HG03469 (cell line): ENCODE data around the gene FRS3.

Source experiments
- ATAC-seq: cut with Tn5 transposase; IDR thresholded peaks from one replicate; pipeline ENCODE4 v1.9.1; 2021; ENCODE audit warnings: mild to moderate bottlenecking, moderate library complexity, moderate number of reproducible peaks; ENCODE audit not compliant: unreplicated experiment

FRS3 gene

GRCh38 chr6:41791305-41791704 lies 11.6 kb upstream of the FRS3 start:
- no peak for ATAC-seq

DNA sequence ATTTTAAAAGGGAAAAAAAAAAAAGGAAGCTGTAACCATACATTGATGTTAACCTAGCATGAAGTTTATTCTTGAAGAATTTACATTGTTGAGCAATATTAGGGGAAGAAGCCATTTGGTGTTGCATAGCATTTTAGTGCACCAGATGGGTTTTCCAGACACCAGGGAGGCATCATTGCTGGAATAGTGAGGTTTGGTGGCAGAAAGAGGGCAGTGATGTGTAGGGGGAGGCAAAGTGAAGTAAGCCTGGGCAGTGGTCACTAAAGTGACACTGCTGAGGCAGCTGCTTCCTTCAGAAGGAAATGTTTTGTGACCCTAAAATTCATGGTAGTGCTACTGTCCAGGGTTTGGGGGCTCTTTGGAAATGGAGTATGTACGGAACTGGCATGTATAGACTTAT lies 10.3 kb upstream of the FRS3 start:
- no peak for ATAC-seq

DNA sequence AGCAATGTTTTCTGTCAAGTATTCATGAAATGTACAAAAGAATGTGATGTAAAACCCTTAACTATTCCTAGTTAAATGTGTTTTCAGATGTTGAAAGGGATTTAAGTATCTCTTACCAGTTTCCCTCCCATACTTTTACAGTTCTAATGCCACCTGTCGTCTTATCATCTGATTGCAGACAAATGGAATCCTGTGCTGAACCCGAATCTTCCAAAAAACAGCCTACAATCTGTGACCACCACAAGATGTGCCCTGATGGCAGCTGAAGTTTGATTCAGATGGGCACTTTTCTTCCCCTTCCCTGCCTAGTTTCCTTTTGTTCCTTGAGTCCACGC lies 9.7 kb upstream of the FRS3 start:
- ATAC-seq, result no peak

GRCh38 chr6:41787219-41787917 lies 7.7 kb upstream of the FRS3 start, which contains the start of gene TOMM6:
TSS of gene TOMM6 (plus strand) at chr6:41787694. CDS start at chr6:41787698, 4 bp downstream.
- ATAC-seq, result peak; percentile 66

GRCh38 chr6:41786451-41787218 lies 6.9 kb upstream of the FRS3 start:
- no peak for ATAC-seq

DNA sequence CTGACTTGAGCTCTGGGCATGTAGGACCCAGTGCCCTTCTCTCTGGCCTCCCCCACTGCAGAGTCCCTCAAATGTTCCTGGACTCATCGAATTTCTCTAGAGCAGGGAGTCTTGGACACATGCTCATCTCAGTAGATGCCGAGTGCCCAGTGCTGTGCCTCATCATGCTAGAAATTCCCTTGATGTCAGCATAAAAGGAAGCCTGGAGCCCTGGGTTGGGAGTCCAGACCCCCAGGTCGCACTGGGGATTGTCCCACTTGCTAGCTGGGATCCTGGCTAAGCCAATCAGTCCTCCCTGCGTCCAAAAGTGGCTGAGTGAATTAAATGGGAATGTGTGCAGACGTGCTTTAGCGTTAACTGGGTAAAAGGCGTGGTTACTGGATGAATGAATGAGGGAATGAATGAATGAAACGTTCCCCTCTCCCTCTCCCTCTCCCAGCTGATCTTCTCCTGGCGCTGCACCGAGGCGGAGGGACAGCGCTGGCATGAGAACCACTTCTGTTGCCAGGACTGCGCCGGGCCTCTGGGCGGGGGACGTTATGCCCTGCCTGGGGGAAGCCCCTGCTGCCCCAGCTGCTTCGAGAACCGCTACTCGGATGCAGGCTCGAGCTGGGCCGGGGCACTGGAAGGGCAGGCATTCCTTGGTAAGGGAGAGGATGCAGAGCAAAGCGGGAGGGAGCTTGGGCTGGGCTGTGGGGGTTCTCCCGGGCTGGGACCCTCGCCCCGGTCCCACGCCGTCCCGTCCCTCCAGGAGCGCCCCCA lies 6.2 kb upstream of the FRS3 start:
- ATAC-seq, result no peak

DNA sequence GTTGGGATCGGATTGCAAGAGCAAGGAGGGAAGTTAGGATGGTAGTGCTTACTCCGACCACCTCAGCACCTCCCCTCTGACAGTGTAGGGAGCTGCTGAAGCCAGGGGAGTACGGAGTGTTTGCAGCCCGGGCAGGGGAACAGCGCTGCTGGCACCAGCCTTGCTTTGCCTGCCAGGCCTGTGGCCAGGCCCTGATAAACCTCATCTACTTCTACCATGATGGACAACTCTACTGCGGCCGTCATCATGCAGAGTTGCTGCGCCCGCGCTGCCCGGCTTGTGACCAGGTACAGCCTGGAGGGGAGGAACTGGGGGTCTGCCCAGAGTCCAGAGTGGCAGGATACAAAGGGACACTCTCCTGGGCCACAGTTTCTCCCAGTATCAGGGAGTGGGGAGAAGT lies 5.6 kb upstream of the FRS3 start:
- ATAC-seq, result no peak

- no peak for ATAC-seq
These were observed 5.0 kb upstream of the FRS3 start for GRCh38 chr6:41784581-41785171.

GRCh38 chr6:41783106-41783780 lies 3.5 kb upstream of the FRS3 start:
- no peak for ATAC-seq

DNA sequence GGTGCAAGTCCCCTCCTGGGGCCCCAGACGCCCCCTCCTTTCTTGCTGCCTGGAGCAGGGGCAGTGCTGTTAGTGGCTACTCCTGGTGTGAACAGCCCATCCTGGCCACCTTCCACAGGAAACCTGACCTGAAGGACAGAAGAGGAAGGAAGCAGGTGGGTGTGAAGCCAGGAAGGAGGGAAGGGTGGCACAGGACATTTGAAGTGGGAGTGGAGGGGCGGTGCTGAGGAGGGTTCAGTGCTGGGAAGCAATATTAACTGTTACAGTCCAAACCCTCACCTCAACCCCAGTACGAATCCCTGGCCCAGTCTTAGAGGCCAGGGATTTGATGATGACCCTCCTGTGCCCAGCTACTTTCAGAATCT lies 1.6 kb upstream of the FRS3 start:
- ATAC-seq, result no peak

DNA sequence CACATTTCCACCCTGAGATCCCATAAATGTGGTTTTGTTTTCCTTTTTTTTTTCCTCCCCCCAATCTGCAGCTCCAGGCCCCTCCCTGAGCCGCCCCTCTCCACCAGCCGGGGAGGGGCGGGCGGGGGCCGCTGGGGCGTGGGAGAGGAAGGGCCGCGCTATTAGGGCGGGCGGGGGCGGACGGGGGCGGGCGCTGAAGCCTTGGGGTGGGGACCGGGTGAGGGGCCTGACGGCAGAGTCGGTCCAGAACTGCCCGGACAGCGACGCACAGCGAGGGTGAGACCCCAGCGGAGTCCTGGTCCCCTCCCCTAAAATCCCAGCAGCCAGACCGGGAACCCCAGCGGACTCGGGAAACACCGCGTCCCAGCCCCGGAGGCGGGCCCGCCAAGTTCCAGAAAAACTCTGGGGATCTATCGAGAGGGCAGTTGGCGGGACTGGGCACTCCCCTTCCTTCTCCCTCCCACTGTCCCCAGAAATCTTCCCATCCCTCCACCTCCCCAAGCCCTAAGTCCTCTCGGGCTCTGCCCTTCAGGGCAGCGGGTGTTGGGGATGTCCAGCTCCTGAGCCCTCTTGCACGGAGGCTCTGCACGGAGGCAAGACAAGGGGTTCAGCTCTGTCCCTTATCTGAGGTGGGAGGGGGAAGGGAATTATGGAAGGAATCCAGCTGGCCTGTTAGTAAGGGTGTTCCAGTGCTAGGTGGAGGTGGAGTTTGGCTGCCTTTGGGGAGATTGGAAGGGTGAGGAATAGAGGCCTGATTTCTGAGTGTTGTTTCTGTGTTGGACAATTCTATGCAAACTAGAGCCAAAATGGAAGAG lies 1.1 kb upstream of the FRS3 start, which contains the start of gene PRICKLE4:
TSS of gene PRICKLE4 (plus strand) at position 232 of the 815 bp plus-strand sequence. CDS start 2,692 bp downstream, outside the sequence.
- ATAC-seq, result no peak

GRCh38 chr6:41779336-41779735 lies 364 bp downstream of the FRS3 start:
- no peak for ATAC-seq

- ATAC-seq, result no peak
These were observed 805 bp downstream of the FRS3 start for GRCh38 chr6:41778895-41779294.

- ATAC-seq, result no peak
These were observed 2.0 kb downstream of the FRS3 start for GRCh38 chr6:41777551-41778285.

DNA sequence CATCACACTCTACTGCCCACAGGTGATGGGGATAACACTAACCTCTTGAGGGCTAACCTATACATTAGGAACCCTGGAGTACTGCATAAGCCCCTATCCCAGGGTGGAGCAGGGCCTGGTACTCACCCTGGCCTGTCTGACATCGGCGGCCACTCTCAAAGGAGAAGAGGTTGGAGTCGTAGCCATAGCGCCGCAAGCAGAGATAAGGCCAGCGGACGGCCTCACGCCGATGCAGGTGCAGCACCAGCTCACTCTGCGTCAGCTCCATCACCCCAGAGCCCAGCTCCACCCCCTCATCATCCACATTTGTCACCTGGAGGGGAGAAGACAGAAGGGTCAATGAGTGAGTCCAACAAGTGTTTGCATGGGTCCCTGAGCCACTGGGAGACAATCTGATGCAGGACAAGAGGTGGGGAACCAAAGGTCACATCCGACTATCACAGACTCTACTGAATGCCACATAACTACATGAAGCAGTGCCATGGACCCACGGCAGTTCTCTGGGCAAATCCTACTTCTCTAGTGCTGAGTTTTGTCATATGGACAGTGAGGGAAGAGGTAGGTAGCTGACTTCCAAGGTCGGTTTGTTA lies 4.3 kb downstream of the FRS3 start:
- ATAC-seq, result no peak

- ATAC-seq, result no peak
These were observed 4.9 kb downstream of the FRS3 start for GRCh38 chr6:41774841-41775240.

GRCh38 chr6:41771058-41771983 lies 8.4 kb downstream of the FRS3 start:
- ATAC-seq, result no peak
